GM18526 (cell line): Measurements from ENCODE around the gene PDIK1L.

ENCODE experiments used
- POLR2A ChIP-seq: IDR thresholded peaks from 3 replicates; pipeline ENCODE4 v1.6.1; 2011; ENCODE audit not compliant: insufficient read length; ENCODE audit errors: extremely low read depth

The PDIK1L gene

DNA sequence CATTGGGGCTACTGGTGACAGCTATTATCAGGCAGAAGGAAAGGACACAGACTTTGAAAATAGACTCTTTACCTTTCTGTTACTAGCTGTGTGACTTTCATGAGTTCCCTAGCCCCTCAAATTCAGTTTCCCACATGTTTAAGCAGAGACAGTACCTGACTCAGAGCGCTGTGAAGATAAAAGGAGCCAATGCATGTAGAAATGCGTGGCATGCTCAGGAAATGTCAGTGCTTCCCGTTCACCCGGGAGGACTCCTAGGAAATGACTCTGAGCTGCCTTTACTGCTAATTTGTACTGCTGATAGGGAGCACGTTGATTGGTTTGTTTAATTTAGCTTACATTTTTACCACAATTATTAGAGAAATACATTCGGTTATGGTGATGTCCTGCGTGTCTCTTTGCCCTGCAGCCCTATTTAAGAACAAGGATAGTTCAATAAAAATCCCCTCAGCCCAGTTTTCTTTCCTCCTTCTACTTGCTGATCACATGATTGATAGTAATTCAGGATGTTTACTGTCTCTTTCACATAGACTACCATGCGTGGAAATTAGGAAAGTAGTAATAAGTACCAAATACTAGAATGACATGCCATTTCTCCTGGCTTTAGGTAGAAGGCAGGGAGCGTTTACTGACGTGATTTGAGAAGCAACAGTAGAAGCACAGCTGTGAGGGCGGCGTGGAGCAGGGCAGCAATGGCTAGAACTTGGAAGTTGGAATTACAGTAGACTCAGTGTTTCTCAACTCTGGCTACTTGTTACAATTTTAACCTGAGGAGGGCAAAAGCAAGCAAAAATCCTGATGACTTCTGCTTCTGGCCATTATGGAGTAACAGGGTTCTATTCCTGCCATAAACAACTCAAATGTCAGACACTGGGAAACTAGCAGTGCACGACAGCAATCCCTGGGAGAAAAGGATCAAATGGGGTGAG is 15.9 kb downstream of the PDIK1L start:
- no peak for TF ChIP-seq POLR2A

DNA sequence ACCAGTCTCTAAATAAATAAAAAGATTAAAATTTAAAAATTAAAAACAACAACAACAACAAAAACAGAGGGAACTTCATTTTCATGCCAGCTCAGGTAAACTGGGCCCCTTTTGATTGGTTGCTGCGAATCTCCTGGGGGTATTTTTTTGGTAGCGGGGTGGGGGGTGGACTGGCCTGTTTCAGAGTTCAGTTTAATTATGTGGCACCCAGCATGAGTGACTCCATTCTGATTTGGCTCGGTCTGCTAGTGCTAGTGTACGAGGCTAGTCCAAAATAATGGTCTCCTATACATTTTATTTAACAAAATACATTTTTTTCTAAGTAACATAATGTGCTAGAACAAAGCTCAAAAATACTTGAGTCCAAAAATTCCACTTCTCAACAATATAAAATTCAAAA is 18.2 kb downstream of the PDIK1L start:
- no peak for TF ChIP-seq POLR2A

DNA sequence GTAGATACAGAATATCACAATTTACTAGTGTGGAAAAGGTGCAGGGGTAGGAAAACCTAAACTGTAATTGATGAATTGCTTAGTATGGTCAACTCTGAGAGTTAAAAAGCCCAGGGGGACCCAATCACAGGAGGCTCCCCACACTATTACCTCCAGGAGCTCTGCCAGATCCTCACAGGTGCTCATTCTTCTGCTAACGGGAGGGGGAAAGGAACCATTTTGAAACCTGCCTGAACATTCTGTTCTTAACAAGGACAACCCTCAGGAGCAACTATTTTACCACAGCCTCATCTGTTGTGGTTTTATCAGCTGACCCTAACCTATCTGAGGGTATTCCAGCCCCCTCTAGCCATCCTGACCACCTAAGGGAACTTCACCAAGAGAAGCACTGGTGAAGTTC is 19.1 kb downstream of the PDIK1L start:
- no peak for TF ChIP-seq POLR2A

DNA sequence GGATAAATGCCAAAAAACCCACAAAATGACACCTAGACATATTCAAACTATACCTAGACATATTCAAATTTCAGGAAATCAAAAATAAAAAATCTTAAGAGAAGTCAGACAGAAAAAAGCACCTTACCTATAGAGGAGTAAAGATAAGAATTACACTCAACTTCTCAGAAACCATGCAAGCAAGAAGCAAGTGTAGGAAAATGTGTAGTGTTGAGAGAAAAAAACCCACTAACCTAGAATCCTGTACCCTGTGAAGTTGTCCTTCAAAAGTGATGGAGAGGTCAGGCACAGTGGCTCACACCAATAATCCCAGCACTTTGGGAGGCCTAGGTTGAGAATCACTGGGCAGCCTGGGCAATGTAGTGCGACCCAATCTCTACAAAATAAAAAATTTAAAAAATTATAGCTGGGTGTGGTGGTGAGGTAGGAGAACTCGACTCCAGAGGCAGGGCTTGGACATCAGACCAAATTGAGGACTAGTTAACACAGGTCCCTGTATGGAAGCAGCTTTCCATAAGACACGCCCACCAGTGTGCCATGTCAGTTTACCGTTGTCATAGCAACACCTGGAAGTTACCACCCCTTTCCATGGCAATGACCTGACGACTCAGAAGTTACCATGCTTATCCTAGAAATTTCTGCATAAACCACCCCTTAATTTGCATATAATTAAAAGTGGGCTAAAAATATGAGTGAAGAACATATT is 20.7 kb downstream of the PDIK1L start:
- no peak for TF ChIP-seq POLR2A

DNA sequence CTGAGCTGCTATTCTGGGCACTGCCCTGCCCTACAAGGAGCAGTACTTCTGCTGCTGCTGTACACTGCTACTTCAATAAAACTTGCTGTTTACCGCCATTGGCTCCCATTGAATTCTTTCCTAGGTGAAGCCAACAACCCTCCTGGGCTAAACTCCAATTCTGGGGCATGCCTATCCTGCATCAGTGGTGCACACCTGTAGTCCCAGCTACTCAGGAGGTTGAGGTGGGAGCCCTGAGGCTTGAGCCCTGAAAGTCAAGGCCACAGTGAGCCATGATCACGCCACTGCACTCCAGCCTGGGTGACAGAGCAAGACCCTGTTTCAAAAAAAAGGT is 21.2 kb downstream of the PDIK1L start:
- TF ChIP-seq POLR2A, result no peak

DNA sequence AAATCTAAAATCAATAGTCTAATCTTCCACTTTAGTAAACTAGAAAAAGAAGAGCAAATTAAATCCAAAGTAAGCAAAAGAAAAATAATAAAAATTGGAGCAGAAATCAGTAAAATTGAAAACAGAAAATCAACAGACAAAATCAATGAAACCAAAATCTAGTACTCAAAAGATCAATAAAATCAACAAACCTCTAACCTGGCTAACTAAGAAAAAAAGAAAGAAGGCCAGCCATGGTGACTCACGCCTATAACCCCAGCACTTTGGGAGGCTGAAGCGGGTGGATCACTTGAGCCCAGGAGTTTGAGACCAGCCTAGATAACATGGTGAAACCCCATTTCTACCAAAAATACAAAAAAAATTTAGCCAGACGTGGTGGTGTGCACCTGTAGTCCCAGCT is 22.8 kb downstream of the PDIK1L start:
- no peak for TF ChIP-seq POLR2A

DNA sequence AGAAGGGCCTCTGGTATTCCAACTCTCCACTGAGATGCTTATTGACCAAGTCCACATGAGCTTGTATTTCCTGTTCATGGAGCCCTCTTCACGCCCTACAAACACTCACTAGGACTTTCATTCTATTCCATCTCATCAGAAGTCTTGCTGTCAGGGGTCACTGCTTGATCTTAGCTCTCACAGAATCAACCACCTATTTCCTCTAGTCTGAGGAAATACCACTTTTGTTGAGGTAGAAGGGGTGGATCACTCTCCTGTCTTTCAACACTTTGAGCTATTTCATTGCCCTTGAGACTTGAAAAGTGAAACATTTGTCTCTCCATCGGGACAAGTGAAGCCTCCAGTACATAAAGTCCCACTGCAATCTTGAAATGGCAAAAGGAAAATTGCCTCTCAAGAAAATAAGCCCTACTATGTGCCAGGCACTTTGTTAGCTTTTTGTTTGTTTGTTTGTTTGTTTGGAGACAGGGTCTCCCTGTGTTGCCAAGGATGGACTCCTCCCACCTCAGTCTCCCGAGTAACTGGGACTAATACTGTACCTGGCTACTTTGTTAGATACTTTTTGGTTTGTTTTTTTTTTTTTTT is 27.4 kb downstream of the PDIK1L start:
- TF ChIP-seq POLR2A, result no peak

DNA sequence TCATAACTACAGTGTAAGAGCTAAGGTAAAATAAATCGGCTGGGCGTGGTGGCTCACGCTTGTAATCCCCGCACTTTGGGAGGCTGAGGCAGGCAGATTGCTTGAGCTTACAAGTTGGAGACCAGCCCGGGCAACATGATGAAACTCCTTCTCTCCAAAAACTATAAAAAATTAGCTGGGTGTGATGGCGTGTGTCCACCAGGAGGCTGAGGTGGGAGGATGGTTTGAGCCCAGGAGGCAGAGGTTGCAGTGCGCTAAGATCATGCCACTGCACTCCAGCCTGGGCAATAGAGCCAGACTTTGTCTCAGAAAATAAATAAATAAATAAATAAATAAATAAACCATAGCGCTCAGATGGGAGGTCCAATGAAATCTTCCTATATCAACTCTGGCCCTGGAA is 30.5 kb downstream of the PDIK1L start:
- TF ChIP-seq POLR2A, result no peak

DNA sequence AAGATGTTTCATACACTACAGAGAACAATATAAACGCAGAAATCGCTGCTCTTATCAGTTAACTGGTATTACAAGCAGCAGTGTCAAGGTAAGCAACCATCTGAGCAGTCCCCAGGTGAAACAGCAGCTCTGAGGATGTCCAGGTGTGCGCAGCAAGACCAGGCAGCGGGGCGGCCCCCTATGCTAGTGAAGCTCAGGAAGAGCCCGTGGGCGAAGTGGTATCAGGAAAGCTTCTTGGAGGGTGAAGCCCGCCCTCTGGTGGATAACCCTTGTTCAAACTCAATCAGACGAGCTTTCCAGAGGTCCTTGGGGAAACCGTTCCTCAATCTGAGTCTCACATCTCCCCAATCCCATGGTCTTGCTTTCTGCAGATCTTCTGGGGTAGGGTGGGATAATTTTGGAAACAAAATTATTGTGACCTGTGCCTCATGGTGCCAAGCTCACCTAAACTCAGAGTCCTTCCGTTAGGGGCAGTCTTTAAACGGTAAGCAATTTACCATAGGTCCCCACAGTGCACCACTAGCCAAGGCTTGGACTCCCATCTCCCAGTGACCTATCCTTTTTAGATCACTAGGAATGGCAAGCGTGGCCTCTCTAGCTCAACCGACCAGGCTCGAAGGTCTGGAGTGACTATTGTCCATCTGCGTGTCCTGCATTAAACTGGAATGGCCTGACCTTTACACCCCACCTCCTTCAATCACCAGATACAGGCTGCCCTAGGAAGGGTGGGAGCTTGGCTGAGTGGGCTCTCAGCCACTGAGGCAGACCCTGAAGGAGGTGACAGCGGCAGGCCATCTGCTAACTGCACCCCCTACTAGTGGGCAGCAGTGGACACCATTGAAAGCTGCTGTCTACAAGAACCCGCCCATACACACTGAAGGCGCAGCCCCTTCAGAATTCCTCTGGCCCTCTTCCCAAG is 33.7 kb downstream of the PDIK1L start:
- no peak for TF ChIP-seq POLR2A

DNA sequence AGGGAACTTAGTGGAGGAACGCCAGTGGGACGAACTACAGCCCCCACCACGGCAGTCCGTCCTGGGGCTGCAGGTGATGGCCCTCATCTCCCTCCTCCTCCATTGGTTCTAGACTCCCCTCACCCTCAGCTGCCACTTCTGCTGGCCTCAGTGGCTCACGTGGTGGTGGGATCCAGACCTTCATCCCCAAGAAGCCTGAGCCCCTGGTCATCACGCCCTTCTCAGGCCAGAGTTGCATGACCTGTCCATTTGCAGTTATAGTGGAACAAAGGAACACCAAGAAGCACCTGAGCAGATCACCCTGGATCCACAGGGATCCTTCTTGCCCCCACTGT is 34.3 kb downstream of the PDIK1L start:
- no peak for TF ChIP-seq POLR2A

DNA sequence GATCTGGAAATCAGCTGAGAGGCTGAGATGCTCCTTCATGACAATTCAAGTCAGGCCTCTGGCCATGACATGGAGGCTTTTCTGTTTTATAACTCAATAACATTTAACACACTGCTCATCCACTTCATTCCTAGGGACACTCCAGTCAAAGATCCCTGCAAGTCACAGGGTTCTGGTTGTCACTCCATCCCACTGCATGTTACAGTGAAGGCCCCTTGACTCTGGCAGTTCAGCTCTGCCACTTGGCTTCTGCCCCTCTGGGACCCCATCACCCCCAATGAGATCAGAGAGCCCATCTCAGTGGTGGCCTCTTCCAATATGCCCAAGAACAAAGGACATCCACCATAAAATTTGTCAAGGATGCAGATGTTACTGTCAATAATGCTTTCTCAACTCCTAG is 37.3 kb downstream of the PDIK1L start:
- TF ChIP-seq POLR2A, result no peak

DNA sequence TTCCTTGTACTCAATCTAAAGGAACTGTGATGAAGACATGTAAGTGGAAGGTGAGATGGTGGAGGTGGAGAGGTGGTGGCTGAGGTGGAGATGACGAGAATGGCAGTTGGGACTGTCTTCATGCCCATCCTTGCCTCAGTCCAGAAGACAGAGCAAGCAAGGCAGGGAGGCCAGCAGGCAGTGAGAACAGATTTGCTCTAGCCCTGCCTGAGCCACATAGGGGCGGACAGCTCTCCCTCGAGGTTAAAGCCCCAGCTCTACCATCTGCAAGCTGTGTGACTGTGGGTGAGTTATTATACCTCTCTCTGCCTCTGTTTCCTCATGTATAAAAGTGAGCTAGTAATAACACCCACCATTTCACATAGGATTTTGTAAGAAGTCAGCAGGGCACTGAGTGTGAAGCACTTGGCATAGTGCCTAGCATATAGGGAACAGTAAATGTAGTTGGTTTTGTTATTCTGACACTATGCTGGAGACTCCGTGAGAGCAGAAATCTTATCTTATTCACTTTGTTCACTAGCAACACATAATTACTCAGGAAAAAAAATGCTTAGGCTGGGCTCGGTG is 42.4 kb downstream of the PDIK1L start:
- no peak for TF ChIP-seq POLR2A

DNA sequence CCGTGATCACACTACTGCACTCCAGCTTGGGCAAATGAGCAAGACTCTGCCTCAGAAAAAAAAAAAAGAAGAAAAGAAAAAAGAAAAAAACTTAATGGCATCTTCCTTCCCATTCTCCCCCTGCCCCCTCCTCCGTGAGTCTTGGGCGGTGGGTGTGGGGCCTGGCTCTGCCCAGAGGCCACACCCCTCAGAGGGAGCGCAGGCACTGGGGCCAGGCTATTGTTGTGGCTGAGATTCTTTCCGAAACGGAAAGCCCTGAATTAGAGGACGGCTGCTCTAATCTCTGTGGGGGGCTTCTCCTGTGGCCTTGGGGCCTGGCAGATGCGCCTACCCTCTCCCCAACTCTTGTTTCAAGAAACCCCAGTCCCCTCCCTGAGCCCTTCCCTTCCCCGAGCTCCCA is 43.1 kb downstream of the PDIK1L start:
- no peak for TF ChIP-seq POLR2A

DNA sequence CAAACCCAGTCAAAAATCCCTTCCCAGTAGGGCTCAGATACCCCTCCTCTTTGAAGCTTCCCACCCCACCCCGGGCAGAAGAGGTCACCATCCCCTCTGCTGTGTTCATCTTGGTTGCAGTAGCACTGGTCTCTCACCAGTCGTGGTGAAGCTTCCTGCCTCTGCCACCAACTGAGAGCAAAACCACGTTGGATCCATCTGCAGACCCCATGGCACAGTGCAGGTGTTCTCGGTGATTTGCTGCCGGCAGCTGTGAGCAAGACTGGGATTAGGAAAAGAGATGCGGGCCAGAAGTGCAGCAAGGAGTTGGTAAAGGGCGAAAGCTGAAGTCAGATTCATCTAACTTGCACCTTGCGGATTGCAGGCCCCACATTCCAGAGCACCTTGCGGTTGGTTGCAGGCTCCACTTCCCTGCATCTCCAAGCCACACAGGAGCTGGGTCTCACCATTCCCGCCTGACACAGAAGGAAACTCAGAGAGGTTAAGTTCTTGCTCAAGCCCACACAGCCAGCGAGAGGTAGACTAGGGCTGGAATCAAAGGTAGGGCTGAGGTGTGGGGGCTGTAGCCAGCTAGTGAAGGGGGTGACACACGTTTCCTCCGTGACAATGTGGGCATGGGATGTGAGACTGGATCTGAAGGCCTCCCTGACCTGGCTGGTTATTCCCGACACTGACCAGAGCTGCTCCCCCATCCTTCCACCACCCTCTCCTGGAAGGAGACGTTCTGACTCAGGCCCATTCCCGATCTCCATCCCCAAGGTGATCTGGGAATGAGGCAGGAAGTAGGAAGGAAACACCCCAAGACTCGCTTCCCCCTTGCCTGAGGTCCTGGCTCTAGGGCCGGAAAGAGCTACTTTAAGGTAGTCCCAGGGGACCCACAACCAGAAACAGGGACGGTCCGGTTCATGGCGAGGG is 44.0 kb downstream of the PDIK1L start:
- no peak for TF ChIP-seq POLR2A

DNA sequence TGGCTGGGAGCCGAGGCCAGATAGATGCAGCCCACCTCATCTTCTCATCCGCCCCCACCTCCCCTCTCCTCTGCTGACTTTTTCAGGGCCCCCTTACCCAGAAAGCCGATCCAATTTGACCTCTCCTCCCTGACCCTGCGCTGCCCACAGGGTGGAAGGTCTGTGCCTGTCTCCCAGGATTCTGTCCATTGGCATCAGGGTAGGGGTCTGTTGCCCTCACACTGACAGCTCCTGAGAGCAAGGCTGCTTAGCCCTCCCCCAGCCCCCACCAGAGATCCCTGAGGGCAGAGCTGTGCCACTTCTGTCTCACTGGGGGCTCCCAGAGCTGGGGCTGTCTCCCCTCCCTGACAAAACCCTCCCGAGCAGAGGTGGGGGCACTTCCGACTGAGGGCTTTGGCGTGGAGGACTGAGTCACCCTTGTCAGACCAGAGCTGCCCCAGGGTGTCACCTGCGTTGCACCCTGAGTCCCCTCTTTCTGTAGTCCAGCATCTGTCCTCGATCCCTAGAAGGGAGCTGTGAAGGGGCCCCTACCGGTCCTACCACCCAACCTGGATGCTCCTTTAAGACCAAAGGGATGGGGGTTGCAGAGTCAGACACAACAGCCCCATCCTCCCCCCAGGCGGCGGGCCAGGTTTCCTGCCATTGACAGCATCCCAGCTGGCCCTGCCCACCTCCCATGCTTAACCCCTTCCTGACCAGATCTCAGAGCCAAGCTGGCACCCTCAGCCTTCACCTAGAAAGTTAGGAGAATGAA is 44.8 kb downstream of the PDIK1L start:
- TF ChIP-seq POLR2A, result no peak
